Left lung (tissue), 10 donors: ENCODE results near the gene LMBRD1. TPM values are rescaled to one million over a fixed set of nuclear protein-coding genes. Genes with fewer than 3 reads are reported as not detected.
A peak's percentile ranks its signal among the peaks of the same experiment; 100 is the strongest.

Source experiments
- ATAC-seq: fragments of 200-7000 bp; cut with Tn5 transposase; one replicate; pipeline ENCODE4 v1.9.1; 2020; ENCODE audit warnings: moderate library complexity
- DNase-seq, 4 donors: peaks; one replicate each; pipeline ENCODE4 v3.0.0-alpha.2; 2013 to 2020
- H3K27ac ChIP-seq, 2 donors: fragments of 200-600 bp; sonication (generic) in 1 of 2; one replicate each; pipeline versions ENCODE4 v1.5.0 to v1.8.0; 2020 to 2021
- H3K27me3 ChIP-seq, 2 donors: fragments of 200-600 bp; sonication (generic) in 1 of 2; one replicate each; pipeline versions ENCODE4 v1.5.0 to v1.8.0; 2020 to 2021
- H3K36me3 ChIP-seq, 2 donors: fragments of 200-600 bp; sonication (generic) in 1 of 2; one replicate each; pipeline versions ENCODE4 v1.5.0 to v1.8.0; 2020 to 2021
- H3K4me1 ChIP-seq, 2 donors: fragments of 200-600 bp; one replicate each; pipeline ENCODE4 v1.8.0; 2021
- H3K4me3 ChIP-seq, 2 donors: fragments of 200-600 bp; sonication (generic) in 1 of 2; one replicate each; pipeline versions ENCODE4 v1.5.0 to v1.8.0; 2020 to 2021; ENCODE audit warnings: mild to moderate bottlenecking in 1 of 2
- H3K9me3 ChIP-seq, 2 donors: fragments of 200-600 bp; sonication (generic) in 1 of 2; one replicate each; pipeline versions ENCODE4 v1.5.0 to v1.8.0; 2020 to 2021
- intact Hi-C, 2 donors: fragments of 100-400 bp; cut with DNase I; formaldehyde crosslinking; loops; one replicate each; pipeline versions ENCODE4 v1.11.2 to v1.14.2; 2022
- polyA plus RNA-seq, 6 donors: library from polyadenylated mRNA; unstranded; fragments of 120-200 nt; gene quantifications; one replicate each; pipeline ENCODE4 v1.2.1, GENCODE V29; 2013; ENCODE audit not compliant: insufficient read length in 6 of 6
- total RNA-seq, 2 donors: library from RNA; stranded (reverse); fragmentation: NEBNext Ultra II Directional; extraction: Animal tissue kit (Norgen Biotek cat#: 25700); gene quantifications; one replicate each; pipeline ENCODE4 v1.2.1, GENCODE V29; 2021
- TF ChIP-seq, protein P1 (sequence below), 2 donors: fragments of 200-600 bp; sonication (generic) in 1 of 2; IDR thresholded peaks; one replicate each; pipeline versions ENCODE4 v1.5.0 to v1.8.0; 2021; ENCODE audit warnings: antibody characterized with exemption in 2 of 2
- donor health status: DM: no; HTN: yes; CAD: no.
- donor health status: DM: no; HTN: no; CAD: no.

The LMBRD1 gene
- total and polyA plus RNA-seq, 8 donors, result 50.1 to 79.0 (median 61.7) TPM

- no peak for ATAC-seq
- intact Hi-C loops, result no loop called here
- Histone ChIP-seq H3K4me1 (no peaks in the 10 kb centered on the region), H3K9me3 (no peaks in the 10 kb centered on the region), H3K36me3 (no peaks in the 10 kb centered on the region), H3K4me3 (no peak overlapping the region), H3K27ac (no peak overlapping the region), H3K27me3 (no peaks in the 10 kb centered on the region)
- no peak for DNase-seq
- TF ChIP-seq, protein P1, sequence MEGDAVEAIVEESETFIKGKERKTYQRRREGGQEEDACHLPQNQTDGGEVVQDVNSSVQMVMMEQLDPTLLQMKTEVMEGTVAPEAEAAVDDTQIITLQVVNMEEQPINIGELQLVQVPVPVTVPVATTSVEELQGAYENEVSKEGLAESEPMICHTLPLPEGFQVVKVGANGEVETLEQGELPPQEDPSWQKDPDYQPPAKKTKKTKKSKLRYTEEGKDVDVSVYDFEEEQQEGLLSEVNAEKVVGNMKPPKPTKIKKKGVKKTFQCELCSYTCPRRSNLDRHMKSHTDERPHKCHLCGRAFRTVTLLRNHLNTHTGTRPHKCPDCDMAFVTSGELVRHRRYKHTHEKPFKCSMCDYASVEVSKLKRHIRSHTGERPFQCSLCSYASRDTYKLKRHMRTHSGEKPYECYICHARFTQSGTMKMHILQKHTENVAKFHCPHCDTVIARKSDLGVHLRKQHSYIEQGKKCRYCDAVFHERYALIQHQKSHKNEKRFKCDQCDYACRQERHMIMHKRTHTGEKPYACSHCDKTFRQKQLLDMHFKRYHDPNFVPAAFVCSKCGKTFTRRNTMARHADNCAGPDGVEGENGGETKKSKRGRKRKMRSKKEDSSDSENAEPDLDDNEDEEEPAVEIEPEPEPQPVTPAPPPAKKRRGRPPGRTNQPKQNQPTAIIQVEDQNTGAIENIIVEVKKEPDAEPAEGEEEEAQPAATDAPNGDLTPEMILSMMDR (IDR thresholded peaks at IDR 0.05), result no peak
These were observed 19.8 kb upstream of the LMBRD1 start for GRCh38 chr6:69816569-69816968.

GRCh38 chr6:69816026-69816425, 19.2 kb upstream of the LMBRD1 start:
- DNase-seq (no peak), ATAC-seq (no peak)
- no peaks in the 10 kb centered on the region for H3K36me3 ChIP-seq
- H3K4me1 ChIP-seq, result no peaks in the 10 kb centered on the region
- intact Hi-C loops, result no loop called here
- TF ChIP-seq, protein P1 (IDR thresholded peaks at IDR 0.05), result no peak
- no peaks in the 10 kb centered on the region for H3K27me3 ChIP-seq
- no peak overlapping the region for H3K27ac ChIP-seq
- no peak overlapping the region for H3K4me3 ChIP-seq
- no peaks in the 10 kb centered on the region for H3K9me3 ChIP-seq

GRCh38 chr6:69813508-69813907, 16.7 kb upstream of the LMBRD1 start:
- H3K27me3 ChIP-seq, result no peaks in the 10 kb centered on the region
- intact Hi-C loops, result no loop called here
- peak overlapping the region in 1 of 2 donors; percentile 6 for H3K27ac ChIP-seq
- ATAC-seq (peak; percentile 62), DNase-seq (no peak)
- TF ChIP-seq, protein P1 (IDR thresholded peaks at IDR 0.05), result no peak
- H3K4me1 ChIP-seq, result no peaks in the 10 kb centered on the region
- no peaks in the 10 kb centered on the region for H3K9me3 ChIP-seq
- H3K36me3 ChIP-seq, result no peaks in the 10 kb centered on the region
- no peak overlapping the region for H3K4me3 ChIP-seq

- intact Hi-C loops, result no loop called here
These were observed 16.1 kb upstream of the LMBRD1 start for GRCh38 chr6:69812746-69813427.

GRCh38 chr6:69802995-69803394, 6.2 kb upstream of the LMBRD1 start:
- no peak for ATAC-seq
- H3K4me1 ChIP-seq, result no peaks in the 10 kb centered on the region
- H3K27ac ChIP-seq, result no peak overlapping the region
- no peaks in the 10 kb centered on the region for H3K9me3 ChIP-seq
- intact Hi-C loops, result no loop called here
- H3K36me3 ChIP-seq, result no peaks in the 10 kb centered on the region
- H3K27me3 ChIP-seq, result no peaks in the 10 kb centered on the region
- no peak overlapping the region for H3K4me3 ChIP-seq
- DNase-seq, result no peak
- TF ChIP-seq, protein P1 (IDR thresholded peaks at IDR 0.05), result no peak

More at GRCh38 chr6:69812746-69813427, 16.1 kb upstream of the LMBRD1 start:
- Histone ChIP-seq H3K27ac (peak overlapping the region in 1 of 2 donors; percentile 6), H3K4me3 (no peak overlapping the region), H3K36me3 (no peaks in the 10 kb centered on the region), H3K4me1 (no peaks in the 10 kb centered on the region), H3K27me3 (no peaks in the 10 kb centered on the region), H3K9me3 (no peaks in the 10 kb centered on the region)
- DNase-seq, result no peak
- TF ChIP-seq, protein P1 (IDR thresholded peaks at IDR 0.05), result no peak
- ATAC-seq, result no peak
